Measurements from ENCODE around the gene APBA1.

APBA1 gene

DNA sequence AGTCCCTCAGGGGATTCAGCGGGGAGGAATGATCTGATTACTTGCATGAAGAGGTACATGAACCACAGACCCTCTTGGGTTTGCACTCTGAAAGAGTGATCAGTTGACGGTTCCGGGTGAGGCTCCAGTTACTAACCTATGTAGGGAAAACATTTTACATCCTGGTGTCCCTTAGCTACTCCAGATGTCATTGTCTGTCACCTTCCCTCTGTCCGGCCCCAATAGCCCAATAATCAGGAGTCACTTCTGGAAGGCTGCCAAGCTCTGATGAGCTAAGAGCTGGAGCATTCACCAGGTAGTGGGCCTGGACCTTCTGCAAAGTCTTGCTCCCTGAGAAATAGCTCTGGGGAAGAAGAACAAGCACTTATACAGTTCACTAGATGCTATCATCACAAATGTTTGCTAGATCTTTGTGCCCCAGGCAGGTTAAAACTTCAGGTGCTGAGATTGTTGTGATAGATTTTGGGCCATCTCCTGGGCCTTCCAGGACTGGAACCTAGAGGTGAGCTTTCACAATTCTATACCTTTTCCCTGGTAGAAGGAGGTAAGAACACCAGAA lies 282.7 kb downstream of the APBA1 start:
- Histone ChIP-seq H3K27ac (replicated peaks) (no peak overlapping the region), H3K4me3 (replicated peaks; ENCODE audit: insufficient read depth, low read length) (no peak overlapping the region), H3K27me3 (ENCODE audit: insufficient read depth, poor library complexity, severe bottlenecking) (no peaks in the 10 kb centered on the region)
- TF ChIP-seq GABPA (IDR thresholded peaks at IDR 0.05; ENCODE audit: low read depth) (no peak), CTCF (IDR thresholded peaks at IDR 0.05; ENCODE audit: insufficient read depth, low read length) (no peak), POLR2AphosphoS5 (IDR thresholded peaks at IDR 0.05; ENCODE audit: low read depth) (no peak), SPI1 (IDR thresholded peaks at IDR 0.05; ENCODE audit: borderline replicate concordance, low read depth) (no peak)
- TF ChIP-seq, protein P1, sequence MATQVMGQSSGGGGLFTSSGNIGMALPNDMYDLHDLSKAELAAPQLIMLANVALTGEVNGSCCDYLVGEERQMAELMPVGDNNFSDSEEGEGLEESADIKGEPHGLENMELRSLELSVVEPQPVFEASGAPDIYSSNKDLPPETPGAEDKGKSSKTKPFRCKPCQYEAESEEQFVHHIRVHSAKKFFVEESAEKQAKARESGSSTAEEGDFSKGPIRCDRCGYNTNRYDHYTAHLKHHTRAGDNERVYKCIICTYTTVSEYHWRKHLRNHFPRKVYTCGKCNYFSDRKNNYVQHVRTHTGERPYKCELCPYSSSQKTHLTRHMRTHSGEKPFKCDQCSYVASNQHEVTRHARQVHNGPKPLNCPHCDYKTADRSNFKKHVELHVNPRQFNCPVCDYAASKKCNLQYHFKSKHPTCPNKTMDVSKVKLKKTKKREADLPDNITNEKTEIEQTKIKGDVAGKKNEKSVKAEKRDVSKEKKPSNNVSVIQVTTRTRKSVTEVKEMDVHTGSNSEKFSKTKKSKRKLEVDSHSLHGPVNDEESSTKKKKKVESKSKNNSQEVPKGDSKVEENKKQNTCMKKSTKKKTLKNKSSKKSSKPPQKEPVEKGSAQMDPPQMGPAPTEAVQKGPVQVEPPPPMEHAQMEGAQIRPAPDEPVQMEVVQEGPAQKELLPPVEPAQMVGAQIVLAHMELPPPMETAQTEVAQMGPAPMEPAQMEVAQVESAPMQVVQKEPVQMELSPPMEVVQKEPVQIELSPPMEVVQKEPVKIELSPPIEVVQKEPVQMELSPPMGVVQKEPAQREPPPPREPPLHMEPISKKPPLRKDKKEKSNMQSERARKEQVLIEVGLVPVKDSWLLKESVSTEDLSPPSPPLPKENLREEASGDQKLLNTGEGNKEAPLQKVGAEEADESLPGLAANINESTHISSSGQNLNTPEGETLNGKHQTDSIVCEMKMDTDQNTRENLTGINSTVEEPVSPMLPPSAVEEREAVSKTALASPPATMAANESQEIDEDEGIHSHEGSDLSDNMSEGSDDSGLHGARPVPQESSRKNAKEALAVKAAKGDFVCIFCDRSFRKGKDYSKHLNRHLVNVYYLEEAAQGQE (IDR thresholded peaks at IDR 0.05; ENCODE audit: insufficient replicate concordance, low read depth): no peak
- DNase-seq (ENCODE audit: low read depth in 1 of 2, low spot score in 1 of 2): no peak

DNA sequence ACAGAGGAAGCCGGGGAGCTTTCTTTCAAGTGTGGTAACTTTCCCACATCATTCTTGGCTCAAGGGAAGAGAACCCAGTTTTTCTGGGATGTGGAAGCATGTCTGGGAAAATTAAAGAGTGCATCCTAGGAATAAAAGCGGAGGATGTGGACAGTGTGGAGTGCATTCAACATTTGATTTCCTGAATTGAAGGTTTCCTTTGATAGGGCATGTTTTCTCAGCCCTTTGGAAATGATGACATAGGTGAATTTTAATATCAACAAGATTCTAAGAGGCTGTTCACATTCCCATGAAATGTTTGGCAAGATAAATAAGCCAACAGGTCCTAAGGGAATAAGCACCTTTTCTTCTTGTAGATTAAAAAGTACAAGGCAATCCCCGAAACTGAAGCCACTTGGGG lies 283.6 kb downstream of the APBA1 start:
- no peak for DNase-seq (ENCODE audit: low read depth in 1 of 2, low spot score in 1 of 2)
- no peak overlapping the region for H3K27ac ChIP-seq (replicated peaks)
- H3K27me3 ChIP-seq (ENCODE audit: insufficient read depth, poor library complexity, severe bottlenecking): no peaks in the 10 kb centered on the region
- TF ChIP-seq, protein P1 (IDR thresholded peaks at IDR 0.05; ENCODE audit: insufficient replicate concordance, low read depth): no peak
- no peak for TF ChIP-seq GABPA (IDR thresholded peaks at IDR 0.05; ENCODE audit: low read depth)
- no peak overlapping the region for H3K4me3 ChIP-seq (replicated peaks; ENCODE audit: insufficient read depth, low read length)

GRCh38 chr9:69386651-69387050 lies 285.5 kb downstream of the APBA1 start:
- DNase-seq (ENCODE audit: low read depth in 1 of 2, low spot score in 1 of 2): no peak
- H3K4me3 ChIP-seq (replicated peaks; ENCODE audit: insufficient read depth, low read length): no peak overlapping the region
- H3K27ac ChIP-seq (replicated peaks): no peak overlapping the region
- no peaks in the 10 kb centered on the region for H3K27me3 ChIP-seq (ENCODE audit: insufficient read depth, poor library complexity, severe bottlenecking)
- no peak for TF ChIP-seq CTCF (IDR thresholded peaks at IDR 0.05; ENCODE audit: insufficient read depth, low read length)
- no peak for TF ChIP-seq POLR2AphosphoS5 (IDR thresholded peaks at IDR 0.05; ENCODE audit: low read depth)
- no peak for TF ChIP-seq SPI1 (IDR thresholded peaks at IDR 0.05; ENCODE audit: borderline replicate concordance, low read depth)
- TF ChIP-seq GABPA (IDR thresholded peaks at IDR 0.05; ENCODE audit: low read depth): no peak
- TF ChIP-seq, protein P1 (IDR thresholded peaks at IDR 0.05; ENCODE audit: insufficient replicate concordance, low read depth): no peak
